Midbrain (tissue), 1 donor: ENCODE measurements around the gene NRXN2.

Experiments
- DNase-seq: peaks from one replicate; lab custom pipeline; 2025; lab: John Stamatoyannopoulos, UW

NRXN2 gene

DNA sequence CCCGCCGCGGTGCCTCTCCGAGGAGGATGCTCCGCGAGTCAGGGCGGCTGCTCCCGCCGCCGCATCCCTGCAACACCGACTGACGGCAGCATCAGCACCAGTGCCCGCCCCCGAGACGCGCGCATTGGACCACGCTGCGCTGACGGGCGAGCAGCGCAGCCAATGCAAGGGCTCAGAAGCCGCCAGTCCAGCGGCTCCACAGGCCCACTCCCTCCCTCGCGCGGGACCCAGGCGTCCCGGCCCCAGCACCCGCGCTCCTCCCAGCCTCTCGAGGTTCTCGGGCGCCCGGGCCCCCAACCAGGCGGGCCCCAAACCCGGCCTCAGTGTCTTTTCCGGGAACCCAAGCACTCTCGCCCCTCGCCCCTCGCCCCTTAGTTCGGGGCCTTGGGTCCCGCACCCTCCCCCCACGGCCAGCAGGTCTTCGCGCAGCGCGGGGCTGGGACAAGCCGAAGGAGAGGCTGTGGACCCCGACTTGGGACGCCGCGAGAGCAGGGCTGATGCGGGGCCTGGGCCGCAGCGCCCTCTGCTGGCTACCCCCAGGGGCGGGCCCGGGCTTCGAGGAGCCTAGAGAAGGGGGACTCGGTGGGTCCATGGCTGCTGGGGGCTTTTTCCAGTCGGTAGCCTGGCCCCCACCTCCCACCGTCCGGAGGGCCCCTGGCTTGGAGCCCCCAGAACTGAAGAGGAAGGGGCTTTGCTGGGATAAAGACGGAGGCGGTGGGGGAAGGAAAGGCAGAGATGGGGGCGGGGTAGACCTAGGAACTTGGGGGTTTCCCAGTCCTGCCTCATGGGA is at the start of gene NRXN2:
Gene NRXN2, minus strand, starts transcription at position 81 of the 790 bp plus-strand sequence. CDS start 9,498 bp downstream, outside the sequence.
- peak; percentile 94 for DNase-seq

DNA sequence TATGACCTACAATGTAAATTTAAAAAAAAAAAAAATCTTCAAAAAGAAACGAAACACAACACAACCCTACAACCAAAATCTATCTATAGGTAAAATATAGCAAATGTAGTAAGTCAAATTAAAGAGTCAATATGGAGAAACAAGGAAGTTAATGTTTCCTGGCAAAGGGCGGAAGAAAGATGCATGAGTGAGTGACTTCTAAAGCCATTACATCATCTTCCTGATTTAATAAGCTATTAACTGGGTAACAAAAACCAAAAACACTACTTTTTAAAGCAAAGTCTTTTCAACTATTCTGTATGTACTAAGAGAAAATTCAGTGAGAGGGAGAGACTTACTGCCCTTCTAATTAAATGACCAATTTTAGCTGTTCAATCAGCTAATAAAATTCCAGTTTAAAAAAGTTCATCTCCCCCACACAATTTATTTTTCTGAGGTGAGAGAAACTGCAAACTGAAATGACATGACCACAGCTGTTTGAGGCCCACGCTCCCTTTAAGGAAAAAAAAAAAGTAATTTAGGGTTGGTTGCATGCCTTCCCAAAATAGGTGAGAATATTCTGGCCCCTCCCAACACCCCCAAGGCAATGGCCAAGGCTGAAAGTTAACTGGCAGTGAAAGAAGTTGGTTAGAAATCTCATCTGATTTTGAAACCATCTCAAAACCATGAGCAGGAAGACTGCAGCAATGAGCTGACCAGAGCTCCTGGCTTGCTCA is 49.5 kb upstream of the NRXN2 start:
- no peak for DNase-seq

GRCh38 chr11:64771861-64772260 is 48.9 kb upstream of the NRXN2 start:
- no peak for DNase-seq

DNA sequence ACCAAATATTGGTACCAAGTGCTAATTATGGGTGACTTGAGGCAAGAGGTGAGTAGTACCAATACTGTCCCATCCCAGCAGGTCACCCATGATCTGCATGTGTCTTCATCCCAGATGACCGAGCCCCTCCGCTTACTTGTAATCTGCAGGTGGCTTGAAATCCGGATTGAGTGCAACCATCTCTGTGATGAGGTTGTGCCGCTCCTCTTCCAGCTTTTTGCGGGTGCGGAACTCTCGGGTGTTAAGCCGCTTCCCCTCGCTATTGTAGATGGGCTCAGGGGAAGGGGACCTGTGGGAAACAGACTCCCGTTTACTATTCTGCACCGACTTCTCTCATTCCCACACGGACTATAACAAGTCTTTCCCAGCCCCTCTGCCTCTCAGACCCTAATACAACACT is 47.1 kb upstream of the NRXN2 start:
- no peak for DNase-seq

DNA sequence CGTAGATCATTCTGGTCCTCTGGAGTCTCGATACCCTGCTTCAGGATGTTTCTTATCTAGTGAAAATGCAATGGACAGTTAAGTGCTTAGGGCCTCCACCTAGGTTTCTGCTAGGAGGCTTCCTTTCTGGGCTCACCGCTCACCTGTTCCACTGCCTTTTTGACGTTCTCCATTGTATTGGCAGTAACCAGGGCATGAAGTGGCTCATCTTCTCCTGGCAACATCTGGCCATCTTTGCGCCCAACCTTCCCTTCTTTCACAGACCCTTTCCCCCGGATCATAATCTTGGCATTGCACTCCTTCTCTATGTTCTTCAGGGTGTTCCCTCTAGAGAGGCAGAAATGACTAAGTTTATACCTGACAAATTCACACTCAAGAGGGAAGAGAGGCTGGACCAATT is 46.3 kb upstream of the NRXN2 start:
- DNase-seq, result no peak

DNA sequence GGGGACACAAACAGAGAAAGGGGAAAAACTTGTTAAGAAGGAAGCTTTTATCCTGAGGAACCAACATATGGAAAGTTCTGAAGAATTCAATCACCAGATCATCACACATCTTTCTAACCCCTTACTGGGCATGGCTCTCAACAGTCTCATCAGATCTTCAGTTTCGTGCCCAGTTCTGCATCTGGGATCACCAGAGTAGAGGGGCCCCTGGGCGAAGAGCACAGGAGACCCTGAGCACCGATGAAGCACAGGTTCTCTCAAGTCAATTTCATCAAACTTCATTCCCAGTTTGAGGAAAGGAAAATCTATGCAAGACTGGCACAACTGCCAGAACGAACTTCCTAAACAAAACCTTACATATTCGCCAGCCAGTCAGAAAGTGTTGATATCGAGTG is 45.3 kb upstream of the NRXN2 start:
- no peak for DNase-seq

- peak; percentile 33 for DNase-seq
Observed at GRCh38 chr11:64767344-64768299, 44.6 kb upstream of the NRXN2 start.

DNA sequence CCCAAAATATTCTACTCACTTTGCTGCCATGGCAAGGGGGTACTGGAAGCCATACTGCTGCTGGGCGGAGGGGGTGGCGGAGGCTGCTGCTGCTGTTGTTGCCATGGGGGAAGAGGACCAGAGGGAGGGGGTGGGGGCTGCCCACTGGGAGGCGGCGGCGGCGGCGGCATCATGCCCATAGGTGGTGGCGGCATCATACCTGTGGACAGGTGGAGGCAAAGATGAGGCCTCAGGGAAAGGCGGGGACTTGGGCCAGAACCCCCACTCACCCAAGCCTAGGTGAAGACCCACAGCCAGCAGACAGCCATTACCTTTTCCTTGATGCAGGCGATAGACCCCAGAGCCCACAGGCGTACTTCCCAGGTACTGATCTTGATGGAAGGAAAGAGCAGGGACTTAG is 43.9 kb upstream of the NRXN2 start:
- no peak for DNase-seq

DNA sequence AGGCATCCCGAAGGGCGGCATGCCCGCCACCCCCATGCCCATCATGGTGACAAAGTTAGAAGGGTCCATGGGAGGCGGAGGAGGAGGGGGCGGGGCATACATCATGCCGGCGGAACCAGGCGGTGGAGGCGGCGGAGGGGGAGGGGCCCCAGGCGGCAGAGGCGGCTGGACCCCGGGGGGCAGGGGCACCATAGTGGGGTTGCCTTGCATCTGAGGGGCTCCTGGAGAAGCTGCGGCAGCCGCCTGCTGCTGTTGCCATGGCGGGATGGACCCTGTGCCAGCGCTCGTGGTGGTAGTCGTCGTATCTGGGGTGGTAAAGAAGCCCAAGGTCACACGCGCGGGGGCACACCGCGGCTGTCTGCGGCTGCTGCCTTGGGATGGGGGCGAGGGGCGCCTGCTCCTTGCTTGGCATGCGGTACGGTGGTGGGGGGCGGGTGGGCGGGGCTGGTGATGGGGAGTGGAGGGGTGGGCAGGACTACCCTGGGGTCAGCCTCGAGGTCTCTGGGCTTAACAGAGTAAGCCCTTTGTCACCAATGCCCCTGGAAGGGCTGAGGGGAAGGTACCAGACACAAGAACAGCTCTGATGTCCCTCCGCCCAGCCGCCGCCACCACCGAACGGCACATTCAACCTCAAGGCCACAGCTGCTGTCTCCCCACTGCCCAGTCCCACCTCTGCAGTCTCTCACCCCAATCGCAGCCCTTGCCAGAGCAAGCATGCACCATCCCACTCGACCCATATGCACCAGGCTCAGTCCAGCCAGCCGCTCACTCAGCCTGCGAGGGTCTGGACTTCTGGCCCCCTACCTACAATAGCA is 43.1 kb upstream of the NRXN2 start:
- DNase-seq, result no peak

DNA sequence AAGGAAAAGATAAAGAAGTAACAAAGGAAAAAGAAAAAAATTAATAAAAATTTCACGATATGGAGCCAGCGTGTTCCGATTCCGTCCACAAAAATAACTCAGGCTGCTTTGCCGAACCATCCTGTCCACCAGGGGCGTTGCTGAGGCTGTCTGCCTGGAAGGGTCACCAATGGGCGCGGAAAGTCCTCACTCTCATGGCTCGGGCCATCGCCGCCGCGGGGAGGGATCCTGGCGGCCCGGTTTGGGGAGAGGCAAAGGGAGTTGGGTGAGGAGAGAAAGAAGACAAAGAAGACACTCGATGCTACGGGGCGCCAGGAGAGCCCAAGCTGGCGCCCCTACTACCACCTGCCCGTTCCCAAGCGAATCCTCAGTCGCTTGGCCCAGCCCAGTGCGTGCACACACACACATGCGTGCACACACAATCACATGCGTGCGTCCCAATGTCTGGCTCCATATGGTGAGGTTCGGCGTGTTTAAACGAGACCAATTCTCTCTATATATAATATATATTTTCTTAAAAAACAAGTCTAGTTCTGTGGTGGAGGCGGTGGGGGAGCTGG is 42.4 kb upstream of the NRXN2 start:
- no peak for DNase-seq

- no peak for DNase-seq
Observed at GRCh38 chr11:64764753-64765152, 41.8 kb upstream of the NRXN2 start.

DNA sequence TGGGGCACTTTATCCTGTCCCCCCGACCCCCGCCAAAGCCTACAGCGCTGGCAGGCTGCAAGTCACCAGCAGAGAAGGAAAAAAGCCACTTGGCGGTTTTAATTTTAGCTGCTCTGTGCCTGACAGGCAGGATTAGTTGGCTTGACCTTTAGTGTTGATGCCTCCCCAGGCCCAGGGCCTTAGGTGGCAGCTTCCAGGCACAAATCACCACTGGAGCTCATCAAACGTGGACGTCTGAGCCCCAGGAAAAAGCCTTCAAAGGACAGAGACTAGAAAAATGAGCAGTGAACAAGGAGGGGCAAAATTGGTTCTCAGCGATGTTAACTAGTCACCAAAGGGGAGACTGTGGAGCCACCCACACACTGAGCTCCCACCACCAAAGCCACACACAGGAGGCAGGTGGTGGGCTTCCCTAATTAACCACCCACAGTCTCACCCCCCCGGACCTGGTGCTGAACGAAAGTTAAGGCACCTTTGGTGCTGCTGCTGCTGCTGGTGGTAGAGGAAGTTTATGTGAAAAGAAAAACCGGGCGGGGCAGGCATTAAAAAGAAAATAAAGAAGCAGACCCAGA is 41.1 kb upstream of the NRXN2 start:
- no peak for DNase-seq

- DNase-seq, result peak; percentile 43
Observed at GRCh38 chr11:64763526-64764039, 40.6 kb upstream of the NRXN2 start.

DNA sequence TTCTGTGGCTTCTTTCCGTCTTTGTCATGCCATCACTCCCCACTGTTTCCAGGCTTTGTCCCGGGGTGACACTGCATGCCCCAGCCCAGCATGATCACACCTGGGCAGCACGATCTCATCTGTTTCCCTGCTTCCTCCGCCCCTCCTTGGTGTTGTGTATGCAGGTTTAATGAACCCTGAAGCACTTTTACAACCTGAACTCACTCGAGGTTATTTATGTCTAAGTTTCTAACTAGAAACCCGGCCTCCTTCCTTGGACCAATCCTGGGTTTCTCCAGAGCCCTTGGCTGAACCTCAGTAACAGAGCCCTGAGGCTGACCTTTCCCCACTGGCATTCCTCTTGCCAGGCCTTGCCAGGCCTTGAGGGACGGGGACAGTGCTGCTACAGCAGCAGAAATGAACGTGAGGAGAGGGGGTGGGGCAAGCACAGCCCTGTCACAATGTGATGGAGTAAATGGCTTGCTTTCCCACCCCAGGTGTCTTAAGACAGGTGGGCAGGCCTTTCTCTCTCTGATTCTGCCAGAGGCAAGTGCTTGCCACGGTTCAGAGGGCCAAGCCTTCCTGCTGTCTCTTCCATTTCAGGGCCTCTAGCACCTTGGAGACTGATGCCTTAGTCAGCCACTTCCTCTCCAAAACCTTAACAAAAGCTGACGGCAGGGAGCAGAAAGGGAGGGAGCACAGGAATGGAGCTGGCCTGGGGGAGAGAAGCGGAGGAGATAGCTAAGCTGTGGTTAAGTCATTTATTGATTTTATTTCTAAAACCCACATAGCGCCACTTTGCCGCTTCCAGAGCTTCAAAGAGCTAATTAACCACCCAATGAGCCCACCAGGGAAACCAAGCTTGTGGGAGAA is 39.9 kb upstream of the NRXN2 start:
- peak; percentile 43 for DNase-seq

DNA sequence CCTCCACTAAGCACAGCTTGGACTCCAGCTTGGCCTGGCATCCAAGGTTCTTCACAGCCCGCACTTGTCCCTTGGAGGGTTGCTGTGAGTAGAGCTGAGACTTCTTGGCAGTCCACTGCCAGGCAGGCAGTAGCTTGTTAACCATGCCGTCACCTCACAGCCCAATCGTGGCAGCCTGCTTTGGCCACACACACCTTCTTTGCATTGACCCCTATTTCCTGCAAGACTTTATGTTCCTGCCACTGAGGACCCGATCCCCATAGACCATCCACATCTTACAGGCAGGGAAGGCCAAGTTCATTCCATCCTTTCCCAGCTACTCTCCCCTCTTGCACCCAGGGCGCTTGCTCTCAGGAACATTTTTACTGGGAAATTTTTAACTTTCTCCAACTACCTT is 39.3 kb upstream of the NRXN2 start:
- DNase-seq, result peak; percentile 23

DNA sequence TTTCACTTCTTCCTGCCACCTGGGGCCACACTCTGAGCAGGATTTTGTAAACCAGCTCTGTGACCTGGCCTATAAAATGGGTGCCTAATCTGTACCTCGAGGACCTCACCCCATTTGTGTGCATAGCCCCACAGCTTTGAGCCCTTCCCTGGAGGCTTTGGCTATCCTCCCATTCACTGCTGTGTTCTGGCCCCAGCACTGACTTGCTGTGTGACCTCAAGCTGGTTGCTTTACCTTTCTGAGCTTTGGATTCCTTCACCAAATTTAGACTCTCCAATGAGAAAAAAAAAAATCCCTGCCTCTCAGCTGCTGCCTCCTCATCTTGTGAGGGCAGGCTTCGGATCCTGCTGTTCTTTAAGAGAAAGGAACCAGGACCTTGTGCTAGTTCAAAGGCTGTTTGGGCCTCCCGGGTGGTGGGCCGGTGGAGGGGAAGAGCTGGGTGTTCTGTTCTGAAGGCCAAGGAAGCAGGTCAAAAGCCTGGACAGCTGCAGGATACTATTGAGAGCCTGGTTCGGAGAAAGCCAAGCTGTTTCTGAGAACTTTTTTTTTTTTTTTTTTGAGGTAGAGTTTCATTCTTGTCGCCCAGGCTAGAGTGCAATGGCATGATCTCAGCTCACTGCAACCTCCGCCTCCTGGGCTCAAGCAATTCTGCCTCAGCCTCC is 37.9 kb upstream of the NRXN2 start:
- DNase-seq, result no peak

GRCh38 chr11:64759722-64760719 is 37.0 kb upstream of the NRXN2 start, which contains the start of gene PYGM:
Gene PYGM, minus strand, starts transcription at chr11:64759974. Its CDS starts 76 bp downstream, at chr11:64759898.
- peak; percentile 73 for DNase-seq
